Aorta (tissue), 5 donors: ENCODE measurements around the gene PKDREJ. TPM values are rescaled to one million over a fixed set of nuclear protein-coding genes. Genes with fewer than 3 reads are reported as not detected.

Experiments used
- ATAC-seq: fragments of 200-7000 bp; cut with Tn5 transposase; one replicate; pipeline ENCODE4 v1.9.1; 2022; ENCODE audit warnings: moderate library complexity; ENCODE audit not compliant: low FRiP score
- DNase-seq, 2 donors: peaks; one replicate each; pipeline ENCODE4 v3.0.0-alpha.2; 2020
- H3K27ac ChIP-seq, 2 donors: one replicate each; pipeline ENCODE4 v1.5.1; 2013; ENCODE audit warnings: low read length in 2 of 2, mild to moderate bottlenecking in 2 of 2, moderate library complexity in 2 of 2, control low read depth in 1 of 2, inconsistent platforms in 1 of 2, low read depth in 1 of 2
- H3K27me3 ChIP-seq, 2 donors: one replicate each; pipeline ENCODE4 v1.6.1; 2013; ENCODE audit warnings: control low read depth in 1 of 2, low read length in 1 of 2, mild to moderate bottlenecking in 1 of 2, moderate library complexity in 1 of 2; ENCODE audit not compliant: insufficient read depth in 2 of 2, control insufficient read depth in 1 of 2
- H3K36me3 ChIP-seq, 2 donors: one replicate each; pipeline ENCODE4 v1.6.1; 2013; ENCODE audit warnings: control low read depth in 1 of 2, low read length in 1 of 2, mild to moderate bottlenecking in 1 of 2; ENCODE audit not compliant: insufficient read depth in 2 of 2, control insufficient read depth in 1 of 2
- H3K4me1 ChIP-seq, 2 donors: one replicate each; pipeline ENCODE4 v1.6.1; 2013; ENCODE audit warnings: low read length in 2 of 2, control low read depth in 1 of 2, mild to moderate bottlenecking in 1 of 2, moderate library complexity in 1 of 2; ENCODE audit not compliant: insufficient read depth in 2 of 2, control insufficient read depth in 1 of 2
- H3K4me3 ChIP-seq, 2 donors: one replicate each; pipeline ENCODE4 v1.5.1; 2013; ENCODE audit warnings: low read length in 2 of 2, control low read depth in 1 of 2, mild to moderate bottlenecking in 1 of 2
- H3K9me3 ChIP-seq: one replicate; pipeline ENCODE4 v1.6.1; 2013; ENCODE audit warnings: mild to moderate bottlenecking, low read length; ENCODE audit not compliant: control insufficient read depth
- WGBS, 2 donors: extraction: QIAGEN DNeasy Blood & Tissue Kit; methylation state at CpG; one replicate each; pipeline ENCODE4 v1.1.7; 2013; 5-methylcytosine and 5-hydroxymethylcytosine counted together
- intact Hi-C, 2 donors: fragments of 100-400 bp; cut with DNase I; formaldehyde crosslinking; loops; one replicate each; pipeline versions ENCODE4 v1.14.2 to v1.15.0; 2022
- polyA plus RNA-seq, 2 donors: library from polyadenylated mRNA; stranded (reverse); fragments of 200-250 nt; gene quantifications; one replicate each; pipeline ENCODE4 v1.2.3, GENCODE V29; 2013
- total RNA-seq, 2 donors: library from RNA; stranded (reverse); fragmentation: NEBNext Ultra II Directional; extraction: Animal tissue kit (Norgen Biotek cat#: 25700); gene quantifications; one replicate each; pipeline ENCODE4 v1.2.1, GENCODE V29; 2021
- donor health status: healthy with polysubstance abuse.
- donor health status: Bipolar disorder and iron deficiency.
- donor health status: DM: no; HTN: no; CAD: no.
- donor health status: DM: no; HTN: no; CAD: no.
- donor health status: DM: yes; HTN: yes; CAD: no.

PKDREJ gene
- total and polyA plus RNA-seq, 4 donors = 0.05 to 0.15 TPM; not detected in 2

DNA sequence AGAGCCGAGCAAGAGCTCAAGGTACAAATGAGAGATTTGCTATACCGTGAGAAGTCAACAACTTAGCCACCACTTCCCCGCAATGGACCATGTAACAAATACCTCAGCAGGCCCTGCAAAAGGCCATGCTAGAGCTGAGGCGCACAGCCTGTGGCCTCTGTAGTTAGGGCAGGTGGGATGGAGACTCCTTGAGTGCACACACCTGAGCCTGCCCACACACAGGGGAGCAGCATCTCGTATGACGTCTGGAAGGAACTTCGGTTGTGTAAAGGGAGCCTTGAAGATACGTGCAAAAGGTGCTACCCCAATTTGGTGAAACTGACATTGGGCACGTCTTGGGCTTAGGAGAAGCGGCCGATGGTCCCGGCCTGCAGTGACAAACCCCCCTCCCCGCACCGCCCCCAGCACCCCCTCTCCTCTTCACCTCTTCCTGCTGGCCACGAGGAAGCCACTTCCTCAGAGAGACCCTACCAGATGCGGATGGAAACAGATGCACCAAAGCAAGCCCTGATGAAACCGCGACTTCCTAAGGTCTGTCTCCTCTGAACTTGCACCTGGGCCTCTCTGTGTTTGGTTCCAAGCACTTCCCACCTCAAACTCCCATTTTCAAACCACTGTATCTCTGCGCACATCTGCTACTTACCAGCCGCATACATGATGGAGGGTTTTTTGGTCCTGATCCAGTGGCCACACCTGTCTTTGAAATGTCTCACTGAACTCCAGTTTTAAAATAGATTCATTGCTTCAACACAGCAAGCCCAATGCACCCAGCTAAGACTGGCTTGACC, 23.7 kb downstream of the PKDREJ start:
- no peaks in the 10 kb centered on the region for H3K27me3 ChIP-seq
- ATAC-seq (no peak), DNase-seq (no peak)
- no peak overlapping the region for H3K27ac ChIP-seq
- WGBS, 2 donors = 90 to 92% methylated on average over 20 of the region's 20 CpGs
- no peaks in the 10 kb centered on the region for H3K4me1 ChIP-seq
- H3K4me3 ChIP-seq = no peak overlapping the region
- intact Hi-C loops = loop anchor here in 1 of 2 donors (10.0 kb wide), 1 partner anchor 85 kb away; the partner anchor contains the start of gene PPARA
- peaks cover 0 to 1% of the 10 kb centered on the region in 2 donors for H3K36me3 ChIP-seq
- H3K9me3 ChIP-seq = no peaks in the 10 kb centered on the region

- 78 to 89% methylated on average over 16 of the region's 16 CpGs for WGBS, 2 donors
- Histone ChIP-seq H3K4me3 (no peak overlapping the region), H3K4me1 (no peaks in the 10 kb centered on the region), H3K9me3 (no peaks in the 10 kb centered on the region), H3K36me3 (peaks cover 0 to 1% of the 10 kb centered on the region in 2 donors), H3K27ac (no peak overlapping the region), H3K27me3 (no peaks in the 10 kb centered on the region)
- no peak for ATAC-seq
- intact Hi-C loops = no loop called here
- no peak for DNase-seq
Observed at GRCh38 chr22:46238541-46238940, 24.6 kb downstream of the PKDREJ start.

- ATAC-seq = no peak
- Histone ChIP-seq H3K9me3 (no peaks in the 10 kb centered on the region), H3K4me3 (no peak overlapping the region), H3K27me3 (no peaks in the 10 kb centered on the region), H3K27ac (no peak overlapping the region), H3K36me3 (peaks cover 0 to 1% of the 10 kb centered on the region in 2 donors), H3K4me1 (no peaks in the 10 kb centered on the region)
- intact Hi-C loops = no loop called here
- DNase-seq = no peak
- WGBS, 2 donors = 69 to 72% methylated on average over 12 of the region's 12 CpGs
Observed at GRCh38 chr22:46237453-46238124, 25.6 kb downstream of the PKDREJ start.

- H3K27ac ChIP-seq = no peak overlapping the region
- H3K4me1 ChIP-seq = no peaks in the 10 kb centered on the region
- intact Hi-C loops = no loop called here
- ATAC-seq = no peak
- no peaks in the 10 kb centered on the region for H3K27me3 ChIP-seq
- WGBS, 2 donors = 95% methylated on average over 12 of the region's 12 CpGs
- no peak overlapping the region for H3K4me3 ChIP-seq
- H3K9me3 ChIP-seq = no peaks in the 10 kb centered on the region
- DNase-seq = no peak
- peaks cover 0 to 6% of the 10 kb centered on the region in 2 donors for H3K36me3 ChIP-seq
Observed at GRCh38 chr22:46234969-46235368, 28.2 kb downstream of the PKDREJ start.

DNA sequence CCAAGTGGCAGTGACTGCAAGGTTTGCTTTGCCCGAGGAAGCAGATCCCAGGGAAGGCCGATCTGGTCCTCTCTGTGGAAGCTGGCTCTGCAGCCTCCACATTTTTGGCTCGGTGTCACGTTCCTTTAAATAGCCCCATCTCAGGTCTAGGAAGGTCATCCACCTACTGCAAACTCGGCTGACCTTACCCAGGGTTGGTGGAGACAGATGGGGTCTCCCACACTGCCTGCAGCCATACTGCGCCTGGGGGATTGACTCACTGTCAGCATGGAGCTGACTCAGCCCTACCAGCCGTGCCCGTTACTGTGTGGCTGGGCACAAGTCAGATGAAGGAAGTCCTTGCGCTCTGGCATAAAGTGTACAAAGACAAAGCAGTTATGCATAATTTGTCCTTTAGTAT, 29.9 kb downstream of the PKDREJ start:
- intact Hi-C loops = no loop called here
- H3K9me3 ChIP-seq = no peaks in the 10 kb centered on the region
- ATAC-seq (peak; percentile 74), DNase-seq (peak; percentile 86 to 87)
- H3K4me3 ChIP-seq = no peak overlapping the region
- H3K36me3 ChIP-seq = peaks cover 0 to 6% of the 10 kb centered on the region in 2 donors
- WGBS, 2 donors = 2 to 3% methylated on average over 9 of the region's 9 CpGs
- H3K27me3 ChIP-seq = no peaks in the 10 kb centered on the region
- no peak overlapping the region for H3K27ac ChIP-seq
- no peaks in the 10 kb centered on the region for H3K4me1 ChIP-seq

- Histone ChIP-seq H3K4me1 (no peaks in the 10 kb centered on the region), H3K27me3 (no peaks in the 10 kb centered on the region), H3K27ac (no peak overlapping the region), H3K9me3 (no peaks in the 10 kb centered on the region), H3K4me3 (no peak overlapping the region), H3K36me3 (peaks cover 0 to 8% of the 10 kb centered on the region in 2 donors)
- intact Hi-C loops = no loop called here
- no peak for ATAC-seq
- DNase-seq = no peak
- WGBS, 2 donors = 88 to 91% methylated on average over 13 of the region's 13 CpGs
Observed at GRCh38 chr22:46230262-46230901, 32.8 kb downstream of the PKDREJ start.

GRCh38 chr22:46229701-46230100, 33.4 kb downstream of the PKDREJ start:
- intact Hi-C loops = no loop called here
- Histone ChIP-seq H3K36me3 (peaks cover 0 to 6% of the 10 kb centered on the region in 2 donors), H3K4me3 (no peak overlapping the region), H3K4me1 (no peaks in the 10 kb centered on the region), H3K27me3 (no peaks in the 10 kb centered on the region), H3K9me3 (no peaks in the 10 kb centered on the region), H3K27ac (no peak overlapping the region)
- WGBS, 2 donors = 91 to 92% methylated on average over 8 of the region's 8 CpGs
- no peak for ATAC-seq
- DNase-seq = no peak

DNA sequence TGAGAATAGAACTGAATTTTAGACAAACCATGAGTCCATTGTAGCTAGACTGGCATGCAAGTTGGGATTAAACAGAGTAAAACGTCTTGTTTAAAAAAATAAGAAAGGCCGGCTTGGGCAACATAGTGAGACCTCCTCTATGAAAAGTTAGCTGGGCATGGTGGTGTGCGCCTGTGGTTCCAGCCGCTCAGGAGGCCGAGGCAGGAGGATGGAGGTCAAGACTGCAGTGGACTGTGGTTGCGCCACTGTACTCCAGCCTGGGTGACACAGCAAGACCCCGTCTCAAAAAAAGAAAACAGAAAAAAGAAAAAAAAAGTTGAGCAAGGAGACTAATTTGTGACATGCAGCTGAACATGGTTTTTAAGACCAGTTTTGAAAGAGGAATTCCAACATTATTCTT, 36.6 kb downstream of the PKDREJ start:
- 90 to 91% methylated on average over 7 of the region's 7 CpGs for WGBS, 2 donors
- no peak for ATAC-seq
- Histone ChIP-seq H3K27me3 (no peaks in the 10 kb centered on the region), H3K9me3 (no peaks in the 10 kb centered on the region), H3K36me3 (peaks cover 0 to 5% of the 10 kb centered on the region in 2 donors), H3K27ac (no peak overlapping the region), H3K4me3 (no peak overlapping the region), H3K4me1 (no peaks in the 10 kb centered on the region)
- no peak for DNase-seq
- intact Hi-C loops = no loop called here
